HepG2 (cell line): ENCODE measurements around the gene PTMA. TPM values are rescaled to one million over a fixed set of nuclear protein-coding genes. Genes with fewer than 3 reads are reported as not detected.

Experiments
- AGO2 ChIP-seq: fragments of 200-400 bp; formaldehyde crosslinking; optimal IDR thresholded peaks from 2 replicates; pipeline ENCODE3; 2017; ENCODE audit warnings: mild to moderate bottlenecking, low read depth, low read length, moderate library complexity
- HIVEP1 ChIP-seq: sonication (generic); formaldehyde crosslinking; IDR thresholded peaks from 2 replicates; pipeline ENCODE4 v1.4.0; 2020; ENCODE audit warnings: mild to moderate bottlenecking, missing genetic modification reagents
- NRL ChIP-seq: sonication (generic); formaldehyde crosslinking; IDR thresholded peaks from 2 replicates; pipeline ENCODE4 v1.5.0; 2020; ENCODE audit warnings: missing genetic modification reagents, mild to moderate bottlenecking, moderate library complexity, borderline replicate concordance
- PRMT3 ChIP-seq: sonication (generic); formaldehyde crosslinking; IDR thresholded peaks from 2 replicates; pipeline ENCODE4 v1.8.1; 2022; ENCODE audit warnings: low read depth, mild to moderate bottlenecking, moderate library complexity, missing genetic modification reagents, borderline replicate concordance
- SAP130 ChIP-seq: IDR thresholded peaks from 2 replicates; pipeline ENCODE4 v1.6.1; 2016; ENCODE audit warnings: low read depth
- TCF7 ChIP-seq: sonication (generic); IDR thresholded peaks from 2 replicates; pipeline ENCODE4 v1.6.1; 2016; ENCODE audit warnings: antibody characterized with exemption, low read depth
- ZNF407 ChIP-seq: sonication (generic); formaldehyde crosslinking; IDR thresholded peaks from one replicate; pipeline ENCODE4 v1.5.1; 2020; ENCODE audit warnings: mild to moderate bottlenecking, missing genetic modification reagents; ENCODE audit errors: not compliant biosample characterization
- polyA plus RNA-seq, 8 experiments: library from polyadenylated mRNA; depleted of rRNA in 3 of 8; stranded (reverse) in 7 of 8; unstranded in 1 of 8; fragments of >200 nt; fragmentation: Illumina TruSeq in 4 of 8; extraction: Trizol in 4 of 8; gene quantifications; 2 replicates each; pipeline versions ENCODE4 v1.2.1 to v1.2.3, GENCODE V29; 2011 to 2016; ENCODE audit warnings: low read depth in 4 of 8, missing spikeins in 1 of 8, mixed read lengths in 1 of 8; ENCODE audit not compliant: insufficient read depth in 1 of 8
- total RNA-seq, 5 experiments: library from RNA; depleted of rRNA; stranded (reverse); fragments of >200 nt; fragmentation: Illumina TruSeq; extraction: Trizol; gene quantifications; 2 replicates each; pipeline ENCODE4 v1.2.3, GENCODE V29; 2016; ENCODE audit warnings: low read depth in 1 of 5
- TF ChIP-seq, protein P1 (sequence below): sonication (generic); formaldehyde crosslinking; conservative IDR thresholded peaks from 2 replicates; pipeline ENCODE4 v1.5.0; 2020; ENCODE audit warnings: missing genetic modification reagents
- TF ChIP-seq, protein P2 (sequence below): sonication (generic); formaldehyde crosslinking; IDR thresholded peaks from 2 replicates; pipeline ENCODE4 v1.4.0; 2020; ENCODE audit warnings: low read depth, missing genetic modification reagents
- TF ChIP-seq, protein P3 (sequence below): sonication (generic); formaldehyde crosslinking; IDR thresholded peaks from 2 replicates; pipeline ENCODE4 v1.5.1; 2020; ENCODE audit warnings: missing genetic modification reagents, mild to moderate bottlenecking, borderline replicate concordance

PTMA gene
- total and polyA plus RNA-seq, 2 of the 13 experiments (the other 11 are each of a cell fraction or from before 2014, with no cell fraction given), result 190 to 1,086 TPM

GRCh38 chr2:231714639-231715498, 6.5 kb downstream of the PTMA start (continued):
- TF ChIP-seq ZNF407, result no peak
- TF ChIP-seq SAP130, result 0 out of 2 replicates have a peak, but pooled peaks have one; percentile 20
- TF ChIP-seq, protein P1, sequence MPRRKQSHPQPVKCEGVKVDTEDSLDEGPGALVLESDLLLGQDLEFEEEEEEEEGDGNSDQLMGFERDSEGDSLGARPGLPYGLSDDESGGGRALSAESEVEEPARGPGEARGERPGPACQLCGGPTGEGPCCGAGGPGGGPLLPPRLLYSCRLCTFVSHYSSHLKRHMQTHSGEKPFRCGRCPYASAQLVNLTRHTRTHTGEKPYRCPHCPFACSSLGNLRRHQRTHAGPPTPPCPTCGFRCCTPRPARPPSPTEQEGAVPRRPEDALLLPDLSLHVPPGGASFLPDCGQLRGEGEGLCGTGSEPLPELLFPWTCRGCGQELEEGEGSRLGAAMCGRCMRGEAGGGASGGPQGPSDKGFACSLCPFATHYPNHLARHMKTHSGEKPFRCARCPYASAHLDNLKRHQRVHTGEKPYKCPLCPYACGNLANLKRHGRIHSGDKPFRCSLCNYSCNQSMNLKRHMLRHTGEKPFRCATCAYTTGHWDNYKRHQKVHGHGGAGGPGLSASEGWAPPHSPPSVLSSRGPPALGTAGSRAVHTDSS (CRISPR knock-in tag), result no peak
- TF ChIP-seq AGO2, result peak; percentile 95
- TF ChIP-seq, protein P2, sequence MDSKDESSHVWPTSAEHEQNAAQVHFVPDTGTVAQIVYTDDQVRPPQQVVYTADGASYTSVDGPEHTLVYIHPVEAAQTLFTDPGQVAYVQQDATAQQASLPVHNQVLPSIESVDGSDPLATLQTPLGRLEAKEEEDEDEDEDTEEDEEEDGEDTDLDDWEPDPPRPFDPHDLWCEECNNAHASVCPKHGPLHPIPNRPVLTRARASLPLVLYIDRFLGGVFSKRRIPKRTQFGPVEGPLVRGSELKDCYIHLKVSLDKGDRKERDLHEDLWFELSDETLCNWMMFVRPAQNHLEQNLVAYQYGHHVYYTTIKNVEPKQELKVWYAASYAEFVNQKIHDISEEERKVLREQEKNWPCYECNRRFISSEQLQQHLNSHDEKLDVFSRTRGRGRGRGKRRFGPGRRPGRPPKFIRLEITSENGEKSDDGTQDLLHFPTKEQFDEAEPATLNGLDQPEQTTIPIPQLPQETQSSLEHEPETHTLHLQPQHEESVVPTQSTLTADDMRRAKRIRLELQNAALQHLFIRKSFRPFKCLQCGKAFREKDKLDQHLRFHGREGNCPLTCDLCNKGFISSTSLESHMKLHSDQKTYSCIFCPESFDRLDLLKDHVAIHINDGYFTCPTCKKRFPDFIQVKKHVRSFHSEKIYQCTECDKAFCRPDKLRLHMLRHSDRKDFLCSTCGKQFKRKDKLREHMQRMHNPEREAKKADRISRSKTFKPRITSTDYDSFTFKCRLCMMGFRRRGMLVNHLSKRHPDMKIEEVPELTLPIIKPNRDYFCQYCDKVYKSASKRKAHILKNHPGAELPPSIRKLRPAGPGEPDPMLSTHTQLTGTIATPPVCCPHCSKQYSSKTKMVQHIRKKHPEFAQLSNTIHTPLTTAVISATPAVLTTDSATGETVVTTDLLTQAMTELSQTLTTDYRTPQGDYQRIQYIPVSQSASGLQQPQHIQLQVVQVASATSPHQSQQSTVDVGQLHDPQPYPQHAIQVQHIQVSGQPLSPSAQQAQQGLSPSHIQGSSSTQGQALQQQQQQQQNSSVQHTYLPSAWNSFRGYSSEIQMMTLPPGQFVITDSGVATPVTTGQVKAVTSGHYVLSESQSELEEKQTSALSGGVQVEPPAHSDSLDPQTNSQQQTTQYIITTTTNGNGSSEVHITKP (CRISPR knock-in tag), result 0 out of 2 replicates have a peak, but pooled peaks have one; percentile 32
- 0 out of 2 replicates have a peak, but pooled peaks have one; percentile 20 for TF ChIP-seq HIVEP1 (CRISPR knock-in tag)
- TF ChIP-seq TCF7, result no peak
- TF ChIP-seq NRL (CRISPR knock-in tag), result no peak; the same call in 1 of the 2 replicates
- TF ChIP-seq PRMT3 (CRISPR knock-in tag), result 0 out of 2 replicates have a peak, but pooled peaks have one; percentile 9
- TF ChIP-seq, protein P3, sequence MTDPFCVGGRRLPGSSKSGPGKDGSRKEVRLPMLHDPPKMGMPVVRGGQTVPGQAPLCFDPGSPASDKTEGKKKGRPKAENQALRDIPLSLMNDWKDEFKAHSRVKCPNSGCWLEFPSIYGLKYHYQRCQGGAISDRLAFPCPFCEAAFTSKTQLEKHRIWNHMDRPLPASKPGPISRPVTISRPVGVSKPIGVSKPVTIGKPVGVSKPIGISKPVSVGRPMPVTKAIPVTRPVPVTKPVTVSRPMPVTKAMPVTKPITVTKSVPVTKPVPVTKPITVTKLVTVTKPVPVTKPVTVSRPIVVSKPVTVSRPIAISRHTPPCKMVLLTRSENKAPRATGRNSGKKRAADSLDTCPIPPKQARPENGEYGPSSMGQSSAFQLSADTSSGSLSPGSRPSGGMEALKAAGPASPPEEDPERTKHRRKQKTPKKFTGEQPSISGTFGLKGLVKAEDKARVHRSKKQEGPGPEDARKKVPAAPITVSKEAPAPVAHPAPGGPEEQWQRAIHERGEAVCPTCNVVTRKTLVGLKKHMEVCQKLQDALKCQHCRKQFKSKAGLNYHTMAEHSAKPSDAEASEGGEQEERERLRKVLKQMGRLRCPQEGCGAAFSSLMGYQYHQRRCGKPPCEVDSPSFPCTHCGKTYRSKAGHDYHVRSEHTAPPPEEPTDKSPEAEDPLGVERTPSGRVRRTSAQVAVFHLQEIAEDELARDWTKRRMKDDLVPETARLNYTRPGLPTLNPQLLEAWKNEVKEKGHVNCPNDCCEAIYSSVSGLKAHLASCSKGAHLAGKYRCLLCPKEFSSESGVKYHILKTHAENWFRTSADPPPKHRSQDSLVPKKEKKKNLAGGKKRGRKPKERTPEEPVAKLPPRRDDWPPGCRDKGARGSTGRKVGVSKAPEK, result 0 out of 2 replicates have a peak, but pooled peaks have one; percentile 34
